HepG2 (cell line): Measurements from ENCODE around the gene EFS. TPM values are rescaled to one million over a fixed set of nuclear protein-coding genes. Genes with fewer than 3 reads are reported as not detected.

Experiments
- E2F5 ChIP-seq: sonication (generic); formaldehyde crosslinking; conservative IDR thresholded peaks from 2 replicates; pipeline ENCODE4 v1.4.0; 2020; ENCODE audit warnings: missing genetic modification reagents
- KDM2A ChIP-seq: sonication (generic); formaldehyde crosslinking; IDR thresholded peaks from 2 replicates; pipeline ENCODE4 v1.4.0; 2020; ENCODE audit warnings: low read depth, missing genetic modification reagents, borderline replicate concordance
- KIAA2018 ChIP-seq: sonication (generic); formaldehyde crosslinking; IDR thresholded peaks from 2 replicates; pipeline ENCODE4 v1.5.0; 2020; ENCODE audit warnings: mild to moderate bottlenecking, missing genetic modification reagents, borderline replicate concordance
- PRDM4 ChIP-seq: sonication (generic); formaldehyde crosslinking; IDR thresholded peaks from 2 replicates; pipeline ENCODE4 v1.9.0; 2021; ENCODE audit warnings: missing genetic modification reagents, borderline replicate concordance
- ZBTB2 ChIP-seq: sonication (generic); formaldehyde crosslinking; IDR thresholded peaks from 2 replicates; pipeline ENCODE4 v1.8.0; 2022; ENCODE audit warnings: low read depth, missing genetic modification reagents
- ZNF570 ChIP-seq: sonication (generic); formaldehyde crosslinking; IDR thresholded peaks from 2 replicates; pipeline ENCODE4 v1.4.0; 2020; ENCODE audit warnings: mild to moderate bottlenecking, missing genetic modification reagents, borderline replicate concordance
- ZNF768 ChIP-seq: sonication (generic); formaldehyde crosslinking; IDR thresholded peaks from 2 replicates; pipeline ENCODE4 v1.4.0; 2020; ENCODE audit warnings: missing genetic modification reagents
- ZNF879 ChIP-seq: sonication (generic); formaldehyde crosslinking; IDR thresholded peaks from 2 replicates; pipeline ENCODE4 v1.8.1; 2023; ENCODE audit warnings: missing genetic modification reagents
- polyA plus RNA-seq, 8 experiments: library from polyadenylated mRNA; depleted of rRNA in 3 of 8; stranded (reverse) in 7 of 8; unstranded in 1 of 8; fragments of >200 nt; fragmentation: Illumina TruSeq in 4 of 8; extraction: Trizol in 4 of 8; gene quantifications; 2 replicates each; pipeline versions ENCODE4 v1.2.1 to v1.2.3, GENCODE V29; 2011 to 2016; ENCODE audit warnings: low read depth in 4 of 8, missing spikeins in 1 of 8, mixed read lengths in 1 of 8; ENCODE audit not compliant: insufficient read depth in 1 of 8
- total RNA-seq, 5 experiments: library from RNA; depleted of rRNA; stranded (reverse); fragments of >200 nt; fragmentation: Illumina TruSeq; extraction: Trizol; gene quantifications; 2 replicates each; pipeline ENCODE4 v1.2.3, GENCODE V29; 2016; ENCODE audit warnings: low read depth in 1 of 5

Gene EFS
- total and polyA plus RNA-seq, 2 of the 13 experiments (the other 11 are each of a cell fraction or from before 2014, with no cell fraction given), result not detected

GRCh38 chr14:23352506-23353432 is 12.2 kb downstream of the EFS start, which contains the start of gene SLC22A17 (continued):
- TF ChIP-seq ZBTB2 (CRISPR knock-in tag), result peak; percentile 64
- TF ChIP-seq KDM2A (CRISPR knock-in tag), result 0 out of 2 replicates have a peak, but pooled peaks have one; percentile 26
- TF ChIP-seq E2F5 (CRISPR knock-in tag), result peak; percentile 43; the same call in 1 of the 2 replicates
- TF ChIP-seq KIAA2018, result 0 out of 2 replicates have a peak, but pooled peaks have one; percentile 19
- no peak for TF ChIP-seq ZNF570 (CRISPR knock-in tag)
- TF ChIP-seq ZNF768 (CRISPR knock-in tag), result peak; percentile 28; the same call in 1 of the 2 replicates
- no peak for TF ChIP-seq ZNF879 (CRISPR knock-in tag)
- TF ChIP-seq PRDM4 (CRISPR knock-in tag), result 0 out of 2 replicates have a peak, but pooled peaks have one; percentile 53
